IPS-20b (cell line): ENCODE measurements around the gene C22orf42.

Experiments used
- H3K27ac ChIP-seq: one replicate; pipeline ENCODE4 v1.5.1; 2013; ENCODE audit warnings: low read length
- H3K27me3 ChIP-seq: 2 replicates; pipeline ENCODE4 v1.6.1; 2013; ENCODE audit warnings: mild to moderate bottlenecking, low read length, inconsistent platforms; ENCODE audit not compliant: insufficient read depth
- H3K36me3 ChIP-seq: 2 replicates; pipeline ENCODE4 v1.6.1; 2013; ENCODE audit warnings: low read depth, mild to moderate bottlenecking, inconsistent platforms, low read length, moderate library complexity; ENCODE audit not compliant: insufficient read depth
- H3K4me1 ChIP-seq: 2 replicates; pipeline ENCODE4 v1.6.1; 2013; ENCODE audit warnings: mild to moderate bottlenecking, control low read depth, inconsistent platforms, low read length, moderate library complexity; ENCODE audit not compliant: insufficient read depth
- H3K4me3 ChIP-seq: 2 replicates; pipeline ENCODE4 v1.5.1; 2013; ENCODE audit warnings: mild to moderate bottlenecking, low read length, inconsistent platforms
- H3K9ac ChIP-seq: 2 replicates; pipeline ENCODE4 v1.6.1; 2013; ENCODE audit warnings: low read depth, mild to moderate bottlenecking, inconsistent platforms, low read length, moderate library complexity
- H3K9me3 ChIP-seq: 2 replicates; pipeline ENCODE4 v1.6.1; 2013; ENCODE audit warnings: mild to moderate bottlenecking, low read depth, low read length, inconsistent platforms; ENCODE audit not compliant: insufficient read depth

C22orf42 gene

DNA sequence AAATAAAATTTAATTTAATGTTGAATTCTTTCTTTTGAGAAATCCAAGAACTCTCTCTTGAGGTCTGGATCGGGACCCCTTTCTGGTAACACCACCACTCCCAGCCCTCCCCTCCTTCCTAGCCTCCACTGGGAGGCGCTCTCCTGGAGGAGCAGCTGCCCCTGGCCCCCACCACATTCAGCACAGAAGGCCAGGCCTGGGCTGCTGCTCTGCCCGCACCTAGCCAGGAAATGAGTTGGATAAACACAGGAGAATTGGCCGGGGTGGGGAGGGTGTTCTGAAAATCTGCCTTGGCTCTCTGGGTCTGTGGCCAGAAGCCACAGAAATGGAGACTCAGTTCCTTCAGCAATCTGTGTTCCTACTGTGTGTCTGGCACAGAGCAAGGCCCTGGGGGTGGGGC is 31.2 kb downstream of the C22orf42 start:
- Histone ChIP-seq H3K27ac (no peak overlapping the region), H3K36me3 (no peaks in the 10 kb centered on the region), H3K4me3 (no peak overlapping the region), H3K9ac (no peak overlapping the region), H3K4me1 (no peaks in the 10 kb centered on the region), H3K27me3 (no peaks in the 10 kb centered on the region), H3K9me3 (no peaks in the 10 kb centered on the region)

DNA sequence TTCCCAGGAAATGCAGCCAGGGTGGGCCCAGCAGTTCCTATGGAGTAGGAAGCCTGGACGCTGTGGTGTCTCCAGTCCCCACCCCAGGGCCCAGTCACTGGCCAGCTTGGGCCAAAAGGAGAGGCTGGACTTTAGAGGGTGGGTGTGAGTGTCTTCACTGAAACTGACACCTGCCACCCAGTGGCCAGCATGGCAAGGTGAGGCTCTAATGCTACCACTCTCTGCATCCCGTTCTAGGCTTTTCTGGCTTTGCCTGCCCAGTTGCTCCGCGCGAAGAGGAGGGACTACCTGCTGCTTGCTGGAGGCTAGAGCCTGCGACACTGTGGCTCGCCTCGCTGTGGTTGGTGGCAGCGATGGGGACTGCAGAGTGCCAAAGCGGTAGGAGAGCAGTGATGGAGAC is 35.4 kb downstream of the C22orf42 start:
- Histone ChIP-seq H3K4me1 (no peaks in the 10 kb centered on the region), H3K36me3 (no peaks in the 10 kb centered on the region), H3K4me3 (no peak overlapping the region), H3K9me3 (no peaks in the 10 kb centered on the region), H3K27ac (no peak overlapping the region), H3K27me3 (no peaks in the 10 kb centered on the region), H3K9ac (no peak overlapping the region)

DNA sequence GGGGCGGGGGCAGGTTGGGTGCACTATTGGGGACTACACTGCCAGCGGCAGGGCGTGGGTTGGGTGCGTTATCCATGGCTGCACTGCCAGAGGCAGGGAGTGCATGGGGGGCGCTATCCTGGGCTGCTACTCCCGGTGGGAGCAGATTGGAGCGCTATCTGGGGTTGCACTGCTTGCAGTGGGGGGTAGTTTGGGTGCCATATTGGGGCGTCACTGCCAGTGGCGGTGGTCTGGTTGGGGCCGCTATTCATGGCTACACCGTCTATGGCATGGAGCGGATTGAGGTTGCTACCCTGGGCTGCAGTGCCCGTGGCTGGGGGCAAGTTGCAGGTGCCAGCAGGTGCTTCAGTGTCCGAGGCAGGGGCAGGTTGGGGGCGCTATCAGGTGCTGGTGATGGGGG is 36.2 kb downstream of the C22orf42 start:
- Histone ChIP-seq H3K27me3 (no peaks in the 10 kb centered on the region), H3K9me3 (no peaks in the 10 kb centered on the region), H3K4me3 (no peak overlapping the region), H3K4me1 (no peaks in the 10 kb centered on the region), H3K36me3 (no peaks in the 10 kb centered on the region), H3K27ac (no peak overlapping the region), H3K9ac (no peak overlapping the region)

DNA sequence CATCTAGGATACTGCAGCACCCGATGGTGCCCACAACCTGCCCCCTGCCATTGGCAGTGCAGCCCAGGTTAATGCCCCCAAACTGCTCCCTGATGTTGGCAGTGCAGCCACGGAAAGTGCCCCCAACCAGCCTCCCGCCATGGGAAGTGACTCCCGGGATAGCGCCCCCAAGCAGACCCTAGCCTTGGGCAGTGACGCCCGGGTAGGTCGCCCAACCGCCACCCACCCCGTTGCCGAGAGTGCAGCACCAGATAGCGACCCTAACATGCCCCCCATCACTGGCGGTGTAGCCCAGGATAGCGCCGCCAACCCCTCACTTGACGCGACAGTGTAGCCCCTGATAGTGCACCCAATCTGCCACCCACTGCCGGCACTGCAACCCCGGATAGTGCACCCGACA is 38.5 kb downstream of the C22orf42 start:
- Histone ChIP-seq H3K27ac (no peak overlapping the region), H3K36me3 (no peaks in the 10 kb centered on the region), H3K9me3 (no peaks in the 10 kb centered on the region), H3K9ac (no peak overlapping the region), H3K4me3 (no peak overlapping the region), H3K27me3 (0 out of 2 replicates have a peak, but pooled peaks cover 8% of the 10 kb centered on the region), H3K4me1 (no peaks in the 10 kb centered on the region)

DNA sequence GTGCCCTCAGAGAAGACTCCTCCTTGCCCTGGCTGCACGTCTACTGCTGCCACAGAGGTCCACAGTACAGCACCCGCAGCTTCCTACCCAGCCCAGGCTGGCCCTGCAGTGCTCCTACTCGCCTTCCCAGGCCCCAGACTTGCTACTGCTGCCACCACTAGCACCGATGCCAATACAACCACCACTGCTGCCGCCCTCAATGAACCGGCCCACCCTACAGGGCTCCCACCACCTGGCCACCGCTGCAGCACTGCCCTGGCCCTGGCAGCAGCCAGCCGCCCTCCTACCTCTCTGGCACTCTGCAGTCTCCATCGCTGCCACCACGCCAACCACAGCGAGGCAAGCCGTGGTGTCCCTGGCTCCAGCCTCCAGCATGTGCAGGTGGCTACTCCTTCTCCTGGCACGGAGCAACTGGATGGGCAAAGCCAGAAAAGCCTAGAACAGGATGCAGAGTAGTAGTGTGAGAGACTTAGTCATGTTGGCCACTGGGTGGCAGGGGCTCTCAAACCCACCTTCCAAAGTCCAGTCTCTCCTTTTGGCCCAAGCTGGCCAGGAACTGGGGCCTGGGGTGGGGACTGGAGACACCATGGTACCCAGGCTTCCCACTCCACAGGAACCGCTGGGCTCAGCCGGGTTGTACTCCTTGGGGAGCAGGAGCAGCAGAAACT is 39.4 kb downstream of the C22orf42 start:
- H3K27me3 ChIP-seq, result 0 out of 2 replicates have a peak, but pooled peaks cover 14% of the 10 kb centered on the region
- no peak overlapping the region for H3K4me3 ChIP-seq
- no peak overlapping the region for H3K27ac ChIP-seq
- H3K9ac ChIP-seq, result no peak overlapping the region
- H3K4me1 ChIP-seq, result no peaks in the 10 kb centered on the region
- no peaks in the 10 kb centered on the region for H3K9me3 ChIP-seq
- H3K36me3 ChIP-seq, result no peaks in the 10 kb centered on the region

DNA sequence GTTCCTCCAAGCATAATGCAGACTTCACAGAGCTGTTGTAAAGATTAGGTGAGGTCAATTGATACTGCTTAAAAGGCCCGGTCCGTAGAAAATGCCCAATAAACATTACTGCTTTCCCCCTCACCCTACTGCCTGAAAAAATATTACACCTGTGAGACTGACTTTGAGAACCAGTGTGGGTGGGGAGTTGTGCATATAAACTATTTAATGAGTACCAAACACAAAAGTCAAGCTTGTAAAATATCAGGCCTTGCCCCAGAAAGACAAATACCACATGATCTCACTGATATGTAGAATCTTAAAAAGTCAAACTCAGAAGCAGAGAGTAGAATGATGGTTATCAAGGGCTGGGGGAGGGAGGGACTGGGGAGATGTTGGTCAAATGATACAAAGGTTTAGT is 46.7 kb downstream of the C22orf42 start:
- Histone ChIP-seq H3K27ac (no peak overlapping the region), H3K4me1 (no peaks in the 10 kb centered on the region), H3K36me3 (no peaks in the 10 kb centered on the region), H3K4me3 (no peak overlapping the region), H3K27me3 (peaks cover 27% of the 10 kb centered on the region; the same call in 1 of the 2 replicates), H3K9ac (no peak overlapping the region), H3K9me3 (no peaks in the 10 kb centered on the region)

DNA sequence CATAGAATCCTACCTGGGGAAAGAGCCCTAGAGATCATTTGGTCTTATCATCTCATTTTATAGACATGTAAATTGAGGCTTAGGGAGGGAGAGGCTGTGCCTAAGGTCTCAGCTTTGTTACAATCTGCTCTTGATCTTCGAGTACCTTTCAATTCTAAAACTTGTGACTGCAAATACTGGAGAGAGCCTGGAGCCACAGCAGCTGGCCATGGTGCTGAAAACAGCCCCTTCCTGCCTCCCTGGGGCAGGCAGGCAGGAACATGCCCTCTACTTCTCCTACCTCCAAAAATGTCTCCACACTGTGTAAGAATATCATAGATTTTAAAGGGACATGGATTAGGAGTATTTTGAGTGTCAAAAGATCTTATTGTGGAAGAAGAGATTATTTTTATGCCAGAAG is 52.2 kb downstream of the C22orf42 start:
- Histone ChIP-seq H3K4me3 (no peak overlapping the region), H3K9me3 (no peaks in the 10 kb centered on the region), H3K4me1 (no peaks in the 10 kb centered on the region), H3K27me3 (peaks cover 9% of the 10 kb centered on the region), H3K27ac (no peak overlapping the region), H3K36me3 (no peaks in the 10 kb centered on the region), H3K9ac (no peak overlapping the region)

DNA sequence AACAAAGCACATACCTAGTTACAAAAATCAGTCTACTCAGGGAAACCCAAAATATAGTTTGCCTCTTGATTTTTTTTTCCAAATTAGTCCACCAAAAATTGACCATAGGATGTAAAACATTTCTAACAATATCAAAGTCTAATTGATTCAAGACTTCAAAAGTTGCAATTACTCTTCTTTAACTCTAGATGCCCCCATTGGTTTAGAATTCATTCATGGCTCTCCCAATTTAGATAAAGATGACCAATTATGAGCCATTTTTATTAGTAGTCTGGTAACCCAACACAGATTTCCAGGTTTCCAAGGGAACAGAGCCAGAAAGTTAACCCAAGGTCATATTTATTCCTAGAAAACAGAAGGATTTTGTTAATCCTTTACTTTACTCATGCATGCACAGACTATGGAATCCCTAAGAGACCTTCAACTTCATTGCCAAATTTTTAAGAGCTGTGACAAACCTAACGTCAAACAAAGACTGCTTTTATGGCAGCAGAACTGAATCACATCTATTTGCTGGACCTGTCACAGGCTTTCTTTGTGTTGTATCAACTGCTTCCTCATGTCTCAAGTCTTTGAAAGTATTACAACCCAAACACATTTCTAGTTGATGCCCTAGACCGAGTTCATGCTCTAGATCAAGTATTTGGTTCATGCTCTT is 55.3 kb downstream of the C22orf42 start:
- Histone ChIP-seq H3K4me1 (no peaks in the 10 kb centered on the region), H3K27me3 (peaks cover 32% of the 10 kb centered on the region), H3K9ac (no peak overlapping the region), H3K4me3 (no peak overlapping the region), H3K27ac (no peak overlapping the region), H3K36me3 (no peaks in the 10 kb centered on the region), H3K9me3 (no peaks in the 10 kb centered on the region)

DNA sequence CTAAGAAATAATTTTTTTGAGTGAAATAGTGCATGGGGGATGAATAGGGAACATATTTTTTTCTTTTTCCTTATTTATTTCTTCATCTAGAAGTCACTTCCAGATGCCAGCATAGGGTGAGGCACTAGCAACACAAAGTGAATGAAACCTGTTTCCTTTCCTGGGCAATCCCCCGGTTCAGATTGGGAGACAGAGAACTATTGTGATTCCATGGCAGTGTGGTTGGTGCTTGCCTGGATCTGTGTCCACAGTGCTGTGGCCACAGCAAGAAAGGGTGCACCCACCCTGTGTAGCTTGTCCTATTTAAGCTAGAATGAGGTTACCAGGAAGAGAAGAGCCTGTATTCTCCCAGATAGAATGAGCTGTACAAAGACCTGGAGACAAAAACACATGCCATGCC is 58.4 kb downstream of the C22orf42 start:
- H3K4me1 ChIP-seq, result no peaks in the 10 kb centered on the region
- H3K4me3 ChIP-seq, result no peak overlapping the region
- no peak overlapping the region for H3K27ac ChIP-seq
- peaks cover 35% of the 10 kb centered on the region for H3K27me3 ChIP-seq
- H3K9ac ChIP-seq, result no peak overlapping the region
- H3K36me3 ChIP-seq, result no peaks in the 10 kb centered on the region
- H3K9me3 ChIP-seq, result no peaks in the 10 kb centered on the region
